PC-3 (cell line): ENCODE results near the gene ARRB1. TPM values are rescaled to one million over a fixed set of nuclear protein-coding genes. Genes with fewer than 3 reads are reported as not detected.
"Not testable (repeated sequence)": the region's sequence is repeated elsewhere in the genome, so short reads cannot be mapped to it uniquely, and the experiment has no call there.

Source experiments
- ATAC-seq: fragments of 200-7000 bp; cut with Tn5 transposase; 2 replicates; pipeline ENCODE4 v1.9.1; 2020; ENCODE audit warnings: mild to moderate bottlenecking, moderate library complexity
- BruUV-seq: library from RNA; stranded (reverse); fragments of 400-500 nt; replicated peaks from 2 replicates; lab custom pipeline; 2021; lab: Mats Ljungman, UMichigan
- CTCF ChIA-PET: fragments of 300-600 bp; sonication (Branson Sonifier 250); formaldehyde crosslinking; loops from one replicate; lab custom pipeline; 2022; ENCODE audit warnings: antibody characterized with exemption; lab: Charles Lee
- POLR2A ChIA-PET: fragments of 300-600 bp; sonication (Branson Sonifier 250); formaldehyde crosslinking; loops from one replicate; lab custom pipeline; 2022; ENCODE audit warnings: antibody characterized with exemption; ENCODE audit not compliant: unreplicated experiment; lab: Charles Lee
- DNase-seq: peaks from one replicate; pipeline ENCODE4 v3.0.0-alpha.2; 2015
- H2AFZ ChIP-seq: fragments of 300-600 bp; sonication (generic); 2 replicates; pipeline ENCODE4 v1.6.0; 2016; ENCODE audit warnings: antibody characterized with exemption, low read length
- H3F3A ChIP-seq: fragments of 300-600 bp; sonication (generic); one replicate; pipeline ENCODE4 v1.6.0; 2017; ENCODE audit warnings: antibody characterized with exemption, low read length, control low read depth, mild to moderate bottlenecking; ENCODE audit not compliant: unreplicated experiment
- H3K27ac ChIP-seq: fragments of 300-600 bp; sonication (generic); 2 replicates; pipeline ENCODE4 v1.5.1; 2016; ENCODE audit warnings: mild to moderate bottlenecking, low read length
- H3K27me3 ChIP-seq: fragments of 300-600 bp; sonication (generic); 2 replicates; pipeline ENCODE4 v1.6.1; 2016; ENCODE audit warnings: low read length, mixed read lengths
- H3K36me3 ChIP-seq: fragments of 300-600 bp; sonication (generic); 2 replicates; pipeline ENCODE4 v1.6.1; 2016; ENCODE audit warnings: low read depth, mixed run types, low read length, mixed read lengths
- H3K4me1 ChIP-seq: fragments of 300-600 bp; sonication (generic); 2 replicates; pipeline ENCODE4 v1.5.1; 2016; ENCODE audit warnings: low read length; ENCODE audit not compliant: insufficient read depth
- H3K4me2 ChIP-seq: fragments of 300-600 bp; sonication (generic); 2 replicates; pipeline ENCODE4 v1.6.0; 2016; ENCODE audit warnings: low read length
- H3K4me3 ChIP-seq: fragments of 300-600 bp; sonication (generic); 2 replicates; pipeline ENCODE4 v1.5.1; 2016; ENCODE audit warnings: mild to moderate bottlenecking, low read length, mixed read lengths
- H3K79me2 ChIP-seq: fragments of 300-600 bp; sonication (generic); 2 replicates; pipeline ENCODE4 v1.6.1; 2017; ENCODE audit warnings: low read length, mixed read lengths
- H3K9ac ChIP-seq: fragments of 300-600 bp; sonication (generic); 2 replicates; pipeline ENCODE4 v1.6.0; 2016; ENCODE audit warnings: mild to moderate bottlenecking, low read length
- H3K9me2 ChIP-seq: fragments of 300-600 bp; sonication (generic); replicated peaks from 2 replicates; pipeline ENCODE4 v1.6.1; 2016; ENCODE audit warnings: mixed run types, low read length, mixed read lengths
- H3K9me3 ChIP-seq: fragments of 300-600 bp; sonication (generic); 2 replicates; pipeline ENCODE4 v1.6.1; 2016; ENCODE audit warnings: low read length, mixed read lengths
- H4K20me1 ChIP-seq: fragments of 300-600 bp; sonication (generic); 2 replicates; pipeline ENCODE4 v1.6.1; 2016; ENCODE audit warnings: low read length, mixed read lengths
- CTCF ChIP-seq: fragments of 300-600 bp; sonication (generic); conservative IDR thresholded peaks from 2 replicates; pipeline ENCODE4 v1.5.1; 2017; ENCODE audit warnings: antibody characterized with exemption, low read depth, mild to moderate bottlenecking, low read length
- EZH2 ChIP-seq: fragments of 300-600 bp; sonication (generic); IDR thresholded peaks from one replicate; pipeline ENCODE4 v1.6.1; 2017; ENCODE audit warnings: antibody characterized with exemption, mild to moderate bottlenecking, low read length; ENCODE audit not compliant: unreplicated experiment
- EZH2phosphoT487 ChIP-seq: fragments of 300-600 bp; sonication (generic); IDR thresholded peaks from 2 replicates; pipeline ENCODE4 v1.6.1; 2018; ENCODE audit warnings: mild to moderate bottlenecking, antibody characterized with exemption, low read length, borderline replicate concordance
- intact Hi-C: fragments of 100-400 bp; cut with micrococcal nuclease; formaldehyde crosslinking; loops from 2 replicates; pipeline ENCODE4 v1.9.0; 2023
- total RNA-seq: library from RNA; depleted of rRNA; stranded (reverse); fragments of >200 nt; gene quantifications from 2 replicates; pipeline ENCODE4 v1.2.3, GENCODE V29; 2014

ARRB1 gene
- total RNA-seq, 1 experiment from 2014 or later: 19.1 TPM

GRCh38 chr11:75383246-75383645, 31.8 kb upstream of the ARRB1 start:
- Histone ChIP-seq H3K79me2 (no peaks in the 10 kb centered on the region), H3K27ac (no peak overlapping the region), H3K4me2 (no peak overlapping the region), H3K4me3 (no peak overlapping the region), H3K9me2 (no peaks in the 10 kb centered on the region), H3K9me3 (no peaks in the 10 kb centered on the region), H3F3A (peaks cover 11% of the 10 kb centered on the region), H3K27me3 (no peaks in the 10 kb centered on the region), H2AFZ (no peak overlapping the region), H3K36me3 (no peaks in the 10 kb centered on the region), H4K20me1 (no peaks in the 10 kb centered on the region), H3K4me1 (peaks cover 31% of the 10 kb centered on the region), H3K9ac (no peak overlapping the region)
- TF ChIP-seq EZH2: no peak
- TF ChIP-seq CTCF: no peak
- no peak for TF ChIP-seq EZH2phosphoT487
- BruUV-seq: no TSS peak
- ChIA-PET CTCF (interaction anchor here (0.6 to 1.1 kb wide), 2 partner anchors 20 to 104 kb away, joined by 3 read pairs; no protein-coding TSS in a partner anchor), POLR2A (no interaction called here)
- no peak for DNase-seq
- intact Hi-C loops: no loop called here
- no peak for ATAC-seq

GRCh38 chr11:75380716-75381420, 29.4 kb upstream of the ARRB1 start:
- Histone ChIP-seq H3K4me2 (no peak overlapping the region), H3F3A (peaks cover under 1% of the 10 kb centered on the region), H3K27ac (no peak overlapping the region), H3K9me3 (no peaks in the 10 kb centered on the region), H3K9me2 (no peaks in the 10 kb centered on the region), H3K4me1 (peaks cover 10% of the 10 kb centered on the region), H3K36me3 (no peaks in the 10 kb centered on the region), H2AFZ (0 out of 2 replicates have a peak overlapping the region, but pooled peaks have one; percentile 1), H3K27me3 (no peaks in the 10 kb centered on the region), H3K79me2 (no peaks in the 10 kb centered on the region), H3K4me3 (no peak overlapping the region), H3K9ac (no peak overlapping the region), H4K20me1 (no peaks in the 10 kb centered on the region)
- POLR2A ChIA-PET: interaction anchor here (0.6 kb wide), 1 partner anchor 10 kb away, joined by 6 read pairs; no protein-coding TSS in a partner anchor
- no TSS peak for BruUV-seq
- TF ChIP-seq CTCF (no peak), EZH2phosphoT487 (no peak)
- intact Hi-C loops: no loop called here
- DNase-seq (peak; percentile 41), ATAC-seq (0 out of 2 replicates have a peak, but pooled peaks have one; percentile 18)
- CTCF ChIA-PET: no interaction called here

- TF ChIP-seq EZH2phosphoT487: no peak
- TF ChIP-seq CTCF: no peak
- no peak for TF ChIP-seq EZH2
- ChIA-PET CTCF (no interaction called here), POLR2A (no interaction called here)
- Histone ChIP-seq H3F3A (no peaks in the 10 kb centered on the region), H3K27ac (no peak overlapping the region), H3K9ac (no peak overlapping the region), H4K20me1 (no peaks in the 10 kb centered on the region), H3K4me1 (peaks cover 6% of the 10 kb centered on the region; the same call in 1 of the 2 replicates), H3K4me3 (no peak overlapping the region), H3K9me3 (no peaks in the 10 kb centered on the region), H2AFZ (0 out of 2 replicates have a peak overlapping the region, but pooled peaks have one; percentile 1), H3K36me3 (no peaks in the 10 kb centered on the region), H3K79me2 (no peaks in the 10 kb centered on the region), H3K27me3 (no peaks in the 10 kb centered on the region), H3K4me2 (no peak overlapping the region), H3K9me2 (no peaks in the 10 kb centered on the region)
- no peak for DNase-seq
- ATAC-seq: no peak
- intact Hi-C loops: no loop called here
- BruUV-seq: no TSS peak
These were observed 28.8 kb upstream of the ARRB1 start for GRCh38 chr11:75380245-75380644.

- H2AFZ ChIP-seq, H3K4me1 ChIP-seq, BruUV-seq, DNase-seq, CTCF ChIA-PET, H4K20me1 ChIP-seq, POLR2A ChIA-PET, ATAC-seq, H3F3A ChIP-seq, H3K27me3 ChIP-seq, H3K9me3 ChIP-seq, H3K27ac ChIP-seq, H3K9ac ChIP-seq, H3K9me2 ChIP-seq, H3K79me2 ChIP-seq, H3K4me3 ChIP-seq, intact Hi-C loops, H3K4me2 ChIP-seq, H3K36me3 ChIP-seq: not testable (repeated sequence)
These were observed 27.3 kb upstream of the ARRB1 start for GRCh38 chr11:75378776-75379175.
